GM19193 (cell line): Measurements from ENCODE around the gene MRPL41.

Source experiments
- POLR2A ChIP-seq: IDR thresholded peaks from 4 replicates; pipeline ENCODE4 v1.6.1; 2011; ENCODE audit not compliant: insufficient read depth, insufficient read length; ENCODE audit errors: extremely low read depth

The MRPL41 gene

GRCh38 chr9:137551264-137552021 lies at the start of gene MRPL41:
MRPL41 (plus strand) TSS chr9:137551879; CDS start chr9:137552082, 203 bp downstream.
- TF ChIP-seq POLR2A = peak; percentile 88

GRCh38 chr9:137502008-137502911 lies 49.4 kb upstream of the MRPL41 start:
- TF ChIP-seq POLR2A = no peak

- no peak for TF ChIP-seq POLR2A
These were observed 47.3 kb upstream of the MRPL41 start for GRCh38 chr9:137504432-137504777.

- TF ChIP-seq POLR2A = no peak
These were observed 46.1 kb upstream of the MRPL41 start for GRCh38 chr9:137505421-137506140.

- TF ChIP-seq POLR2A = no peak
These were observed 45.4 kb upstream of the MRPL41 start for GRCh38 chr9:137506274-137506673.

DNA sequence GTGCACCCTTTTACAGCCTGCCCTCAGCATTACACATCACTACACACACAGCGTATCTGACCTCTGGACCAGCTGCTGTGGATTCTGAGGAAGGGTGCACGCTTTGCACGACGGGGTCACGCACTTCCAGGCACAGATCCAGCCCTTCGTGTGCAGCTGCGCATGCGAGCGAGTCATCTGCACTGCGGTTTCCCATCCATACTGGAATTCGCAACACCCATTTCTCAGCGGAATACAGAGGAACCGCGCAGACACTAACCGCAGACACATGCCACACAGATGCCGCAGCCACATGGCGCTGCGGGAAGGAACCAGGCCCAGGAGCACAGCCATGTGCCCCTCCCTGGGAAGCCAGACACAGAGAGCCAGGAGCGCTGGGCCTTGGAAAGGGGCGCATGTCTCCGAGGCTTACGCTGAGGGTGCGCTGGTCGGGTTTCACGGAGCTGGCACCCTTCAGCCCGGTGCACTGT lies 44.9 kb upstream of the MRPL41 start:
- no peak for TF ChIP-seq POLR2A

GRCh38 chr9:137509198-137509597 lies 42.5 kb upstream of the MRPL41 start:
- no peak for TF ChIP-seq POLR2A

DNA sequence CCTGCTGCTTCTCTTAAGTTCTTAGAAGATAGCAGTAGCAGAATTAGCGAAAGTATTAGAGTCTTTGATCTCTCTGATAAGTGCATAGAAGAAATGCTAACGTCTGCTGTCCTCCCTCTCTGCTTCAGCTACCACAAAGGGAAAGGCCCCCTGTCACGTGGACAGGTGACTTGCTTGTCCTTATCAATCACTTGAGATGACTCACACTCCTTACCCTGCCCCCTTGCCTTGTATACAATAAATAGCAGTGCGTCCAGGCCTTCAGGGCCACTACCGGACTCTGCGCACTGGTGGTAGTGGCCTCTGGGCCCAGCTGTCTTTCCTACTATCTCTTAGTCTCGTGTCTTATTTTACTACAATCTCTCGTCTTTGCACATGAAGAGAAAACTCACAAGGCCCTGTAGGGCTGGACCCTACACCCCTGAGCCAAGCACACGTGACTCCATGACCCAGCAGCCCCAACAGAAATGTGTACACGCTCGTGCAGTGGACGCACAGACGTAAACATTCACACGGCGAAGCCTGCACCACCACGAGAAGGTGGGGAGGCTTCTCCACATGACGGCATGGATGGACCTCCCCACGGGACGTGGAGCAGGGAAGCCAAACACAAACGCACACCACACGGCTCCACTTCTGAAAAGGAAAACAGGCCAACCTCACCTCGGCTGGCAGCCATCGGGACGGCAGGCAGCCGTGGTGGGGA lies 39.8 kb upstream of the MRPL41 start:
- no peak for TF ChIP-seq POLR2A

DNA sequence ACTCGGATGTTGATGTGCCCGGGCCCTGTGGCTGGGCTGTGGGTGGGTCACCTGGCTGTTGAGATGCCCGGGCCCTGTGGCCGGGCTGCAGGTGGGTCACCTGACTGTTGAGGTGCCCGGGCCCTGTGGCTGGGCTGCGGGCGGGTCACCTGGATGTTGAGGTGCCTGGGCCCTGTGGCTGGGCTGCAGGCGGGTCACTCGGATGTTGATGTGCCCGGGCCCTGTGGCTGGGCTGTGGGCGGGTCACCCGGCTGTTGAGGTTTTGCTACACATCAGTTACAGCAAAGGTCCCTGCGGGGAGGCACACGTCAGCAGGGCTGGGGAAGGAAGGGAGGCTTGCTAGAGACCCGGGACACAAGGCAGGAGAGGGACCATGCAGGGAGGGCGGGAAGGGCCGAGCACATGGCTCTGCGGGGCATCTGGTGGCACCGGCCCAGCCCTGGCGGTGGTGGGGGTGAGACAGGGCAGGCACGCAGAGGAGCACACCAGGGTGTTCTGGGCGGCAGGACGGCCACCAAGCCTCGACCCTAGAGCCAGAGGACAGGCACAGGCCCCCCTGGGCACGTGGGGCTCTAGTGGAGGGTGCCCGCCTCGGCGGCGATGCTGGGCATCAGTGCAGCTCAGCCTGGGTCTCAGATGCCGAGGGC lies 36.9 kb upstream of the MRPL41 start:
- TF ChIP-seq POLR2A = no peak

DNA sequence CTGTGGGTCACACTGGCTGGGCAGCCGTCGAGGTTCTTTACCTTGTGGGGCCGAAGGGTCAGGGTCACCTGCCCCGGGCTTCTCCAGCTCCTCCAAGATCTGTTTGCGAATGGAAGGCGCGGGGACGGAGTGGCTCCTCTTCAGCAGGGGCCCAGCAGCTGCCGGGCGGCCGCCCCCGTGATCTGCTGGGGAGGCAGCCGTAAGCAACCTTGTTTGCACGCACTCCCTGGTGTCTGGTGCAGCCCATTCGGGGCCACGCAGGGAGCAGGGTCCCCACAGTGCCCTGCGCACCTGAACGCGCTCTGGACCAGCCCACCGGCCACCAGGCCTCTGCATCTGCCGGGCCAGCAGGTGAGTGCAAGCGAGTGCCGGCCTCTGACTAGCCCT lies 36.3 kb upstream of the MRPL41 start:
- no peak for TF ChIP-seq POLR2A

DNA sequence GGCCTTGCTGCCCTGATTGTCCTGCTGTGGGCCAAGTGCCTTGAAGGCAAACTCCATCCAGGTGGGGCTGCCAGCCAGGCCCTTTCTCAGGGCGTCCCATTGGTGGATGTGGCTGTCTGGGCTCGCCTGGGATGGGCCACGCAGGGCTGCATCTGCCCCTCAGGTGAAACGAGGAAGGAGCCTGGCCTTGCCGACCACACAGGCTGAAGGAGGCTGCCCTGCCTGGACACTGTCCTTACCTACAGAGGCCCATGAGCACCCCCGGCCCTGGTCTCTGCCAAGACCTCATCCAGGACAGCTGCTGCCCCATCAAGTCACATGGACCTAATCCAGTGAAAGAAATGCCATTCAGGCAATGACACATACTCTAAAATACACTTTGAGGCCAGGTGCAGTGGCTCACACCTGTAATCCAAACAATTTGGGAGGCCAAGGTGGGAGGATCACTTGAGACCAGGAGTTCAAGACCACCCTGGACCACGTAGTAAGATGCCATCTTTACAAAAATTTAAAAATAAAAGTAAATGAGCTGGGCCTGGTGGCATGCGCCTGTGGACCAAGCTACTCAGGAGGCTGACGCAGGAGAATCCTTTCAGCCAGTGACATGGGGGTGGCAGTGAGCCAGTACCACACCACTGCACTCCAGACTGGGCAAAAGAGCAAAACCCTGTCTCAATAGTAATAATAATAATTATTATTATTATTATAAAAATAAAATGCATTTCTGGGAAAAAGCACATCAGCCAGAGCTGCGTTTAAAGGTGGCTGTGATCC lies 35.3 kb upstream of the MRPL41 start:
- no peak for TF ChIP-seq POLR2A

GRCh38 chr9:137519553-137519952 lies 32.1 kb upstream of the MRPL41 start:
- TF ChIP-seq POLR2A = no peak
